Suprapubic skin (tissue), 4 donors: ENCODE data around the gene PPP2R1A. TPM values are rescaled to one million over a fixed set of nuclear protein-coding genes. Genes with fewer than 3 reads are reported as not detected.

ENCODE experiments used
- DNase-seq, 2 donors: peaks; one replicate each; pipeline ENCODE4 v3.0.0-alpha.2; 2019; ENCODE audit warnings: low spot score in 2 of 2
- H3K27ac ChIP-seq: fragments of 200-600 bp; sonication (generic); one replicate; pipeline ENCODE4 v1.5.1; 2019
- H3K27me3 ChIP-seq: fragments of 200-600 bp; sonication (generic); one replicate; pipeline ENCODE4 v1.5.1; 2019
- H3K36me3 ChIP-seq: fragments of 200-600 bp; sonication (generic); one replicate; pipeline ENCODE4 v1.5.1; 2019
- H3K4me1 ChIP-seq: fragments of 200-600 bp; sonication (generic); one replicate; pipeline ENCODE4 v1.5.1; 2019
- H3K4me3 ChIP-seq: fragments of 200-600 bp; sonication (generic); one replicate; pipeline ENCODE4 v1.5.1; 2019; ENCODE audit warnings: mild to moderate bottlenecking
- H3K9me3 ChIP-seq: fragments of 200-600 bp; sonication (generic); one replicate; pipeline ENCODE4 v1.5.1; 2019
- EP300 ChIP-seq: sonication (generic); formaldehyde crosslinking; IDR thresholded peaks from one replicate; pipeline ENCODE4 v1.6.1; 2017; ENCODE audit warnings: antibody characterized with exemption
- POLR2A ChIP-seq, 2 donors: fragments of 450-650 bp; IDR thresholded peaks; one replicate each; pipeline ENCODE4 v1.6.1; 2017; ENCODE audit warnings: antibody characterized with exemption in 2 of 2, mild to moderate bottlenecking in 2 of 2, moderate library complexity in 2 of 2
- POLR2AphosphoS5 ChIP-seq, 3 donors: sonication (generic); formaldehyde crosslinking; IDR thresholded peaks; one replicate each; pipeline ENCODE4 v1.6.1; 2017; ENCODE audit warnings: antibody characterized with exemption in 3 of 3
- WGBS: methylation state at CpG from one replicate; pipeline ENCODE4 v1.1.5; 2018; 5-methylcytosine and 5-hydroxymethylcytosine counted together
- total RNA-seq, 4 donors: library from RNA; depleted of rRNA; stranded (reverse); fragments of >200 nt; gene quantifications; one replicate each; pipeline ENCODE4 v1.1.0, GENCODE V29; 2016
- TF ChIP-seq, protein P1 (sequence below), 2 donors: fragments of 200-600 bp in 1 of 2; fragments of 450-650 bp in 1 of 2; sonication (generic) in 1 of 2; IDR thresholded peaks; one replicate each; pipeline ENCODE4 v1.5.1; 2016 to 2019; ENCODE audit warnings: antibody characterized with exemption in 2 of 2, mild to moderate bottlenecking in 1 of 2, moderate library complexity in 1 of 2

Gene PPP2R1A
- total RNA-seq, 4 donors from 2014 or later = 206 to 285 (median 217) TPM

DNA sequence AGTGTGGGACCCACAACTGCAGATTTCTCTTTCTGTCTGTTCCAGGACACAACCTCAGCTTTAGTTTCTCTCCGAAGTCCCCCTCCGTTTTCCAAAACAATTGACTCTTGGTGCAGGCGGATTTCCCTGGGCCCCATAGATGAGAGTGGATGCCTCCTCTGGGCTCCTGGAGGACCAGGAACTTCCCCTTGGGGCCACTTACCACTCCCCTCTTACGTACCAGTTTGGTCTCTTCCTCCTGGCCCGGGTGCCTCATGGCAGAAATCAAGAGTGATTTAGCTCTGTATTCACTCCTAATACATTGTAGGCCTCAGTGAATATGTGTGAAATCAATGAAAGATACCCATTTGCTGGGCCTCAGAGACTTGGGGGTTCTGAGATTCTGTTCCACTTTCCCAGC lies 34.4 kb downstream of the PPP2R1A start:
- Histone ChIP-seq H3K27me3 (no peaks in the 10 kb centered on the region), H3K36me3 (peaks cover 95% of the 10 kb centered on the region), H3K27ac (no peak overlapping the region), H3K4me1 (peaks cover 4% of the 10 kb centered on the region), H3K4me3 (no peak overlapping the region), H3K9me3 (no peaks in the 10 kb centered on the region)
- WGBS = 83% methylated on average over 5 of the region's 5 CpGs
- no peak for DNase-seq
- TF ChIP-seq POLR2A (IDR thresholded peaks at IDR 0.05) (no peak), EP300 (no peak), POLR2AphosphoS5 (IDR thresholded peaks at IDR 0.05) (no peak)
- TF ChIP-seq, protein P1, sequence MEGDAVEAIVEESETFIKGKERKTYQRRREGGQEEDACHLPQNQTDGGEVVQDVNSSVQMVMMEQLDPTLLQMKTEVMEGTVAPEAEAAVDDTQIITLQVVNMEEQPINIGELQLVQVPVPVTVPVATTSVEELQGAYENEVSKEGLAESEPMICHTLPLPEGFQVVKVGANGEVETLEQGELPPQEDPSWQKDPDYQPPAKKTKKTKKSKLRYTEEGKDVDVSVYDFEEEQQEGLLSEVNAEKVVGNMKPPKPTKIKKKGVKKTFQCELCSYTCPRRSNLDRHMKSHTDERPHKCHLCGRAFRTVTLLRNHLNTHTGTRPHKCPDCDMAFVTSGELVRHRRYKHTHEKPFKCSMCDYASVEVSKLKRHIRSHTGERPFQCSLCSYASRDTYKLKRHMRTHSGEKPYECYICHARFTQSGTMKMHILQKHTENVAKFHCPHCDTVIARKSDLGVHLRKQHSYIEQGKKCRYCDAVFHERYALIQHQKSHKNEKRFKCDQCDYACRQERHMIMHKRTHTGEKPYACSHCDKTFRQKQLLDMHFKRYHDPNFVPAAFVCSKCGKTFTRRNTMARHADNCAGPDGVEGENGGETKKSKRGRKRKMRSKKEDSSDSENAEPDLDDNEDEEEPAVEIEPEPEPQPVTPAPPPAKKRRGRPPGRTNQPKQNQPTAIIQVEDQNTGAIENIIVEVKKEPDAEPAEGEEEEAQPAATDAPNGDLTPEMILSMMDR (IDR thresholded peaks at IDR 0.05) = no peak

DNA sequence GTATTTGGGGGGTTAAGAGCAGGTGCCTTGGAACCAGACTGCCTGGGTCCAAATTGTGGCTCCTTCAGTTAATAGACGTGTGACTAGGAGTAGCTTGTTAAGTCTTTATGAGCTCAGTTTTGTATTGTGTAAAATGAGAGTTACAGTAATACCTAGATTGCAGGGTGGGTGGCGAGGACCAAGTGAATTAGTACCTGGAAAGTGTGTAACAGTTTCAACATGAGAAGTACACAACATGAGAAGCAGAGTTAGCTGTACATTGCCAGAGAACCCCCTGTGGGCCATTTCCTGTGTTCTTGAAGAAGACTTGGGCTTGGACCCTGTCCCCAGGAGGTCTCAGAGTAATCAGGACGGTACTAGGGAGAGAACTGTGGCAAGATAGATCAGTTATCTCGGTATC lies 36.8 kb downstream of the PPP2R1A start:
- TF ChIP-seq POLR2A (IDR thresholded peaks at IDR 0.05) (no peak), EP300 (no peak), POLR2AphosphoS5 (IDR thresholded peaks at IDR 0.05) (no peak)
- TF ChIP-seq, protein P1 (IDR thresholded peaks at IDR 0.05) = no peak
- no peak for DNase-seq
- peaks cover 74% of the 10 kb centered on the region for H3K36me3 ChIP-seq
- H3K27me3 ChIP-seq = no peaks in the 10 kb centered on the region
- H3K4me3 ChIP-seq = no peak overlapping the region
- peaks cover 5% of the 10 kb centered on the region for H3K4me1 ChIP-seq
- H3K9me3 ChIP-seq = no peaks in the 10 kb centered on the region
- WGBS = 91% methylated on average over 4 of the region's 4 CpGs
- H3K27ac ChIP-seq = no peak overlapping the region

DNA sequence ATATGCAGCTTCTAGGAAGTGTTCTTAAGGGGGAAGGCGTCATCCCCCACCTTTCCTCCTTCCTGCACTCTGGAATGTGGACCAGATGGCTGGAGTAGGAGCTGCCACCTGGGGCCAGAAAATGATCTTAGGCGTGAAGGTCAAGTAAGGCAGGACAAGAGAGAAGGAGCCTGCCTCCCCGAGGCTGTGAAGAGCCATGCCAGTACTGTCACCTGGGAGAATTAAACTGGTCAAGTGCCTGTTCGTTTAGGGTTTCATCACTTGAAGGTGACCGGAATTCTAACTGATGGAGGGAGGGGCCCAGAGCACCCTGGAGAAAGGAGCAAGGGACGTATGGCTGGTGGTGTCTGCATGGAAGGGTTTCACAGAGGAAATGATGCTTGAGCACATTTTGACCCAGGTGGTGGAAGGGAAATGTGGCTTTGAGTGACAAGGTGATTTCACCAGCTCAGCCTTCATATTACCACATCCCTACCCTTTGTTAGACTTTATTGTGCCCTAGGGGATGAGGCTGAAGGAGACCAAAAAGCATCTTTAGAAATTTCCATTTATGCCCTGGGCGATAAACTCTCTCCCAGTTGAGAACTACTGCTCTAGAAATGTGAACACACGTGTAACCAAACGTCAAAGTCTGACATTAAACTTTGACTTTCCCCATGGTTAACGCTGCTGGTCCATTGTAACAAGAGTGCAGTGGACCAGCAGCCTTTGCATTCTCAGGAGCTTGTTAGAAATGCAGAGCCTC lies 37.5 kb downstream of the PPP2R1A start:
- Histone ChIP-seq H3K9me3 (no peaks in the 10 kb centered on the region), H3K27ac (no peak overlapping the region), H3K27me3 (no peaks in the 10 kb centered on the region), H3K36me3 (peaks cover 66% of the 10 kb centered on the region), H3K4me1 (peaks cover 5% of the 10 kb centered on the region), H3K4me3 (no peak overlapping the region)
- TF ChIP-seq, protein P1 (IDR thresholded peaks at IDR 0.05) = no peak
- TF ChIP-seq EP300 = no peak
- no peak for TF ChIP-seq POLR2A (IDR thresholded peaks at IDR 0.05)
- no peak for TF ChIP-seq POLR2AphosphoS5 (IDR thresholded peaks at IDR 0.05)
- DNase-seq = no peak
- WGBS = 82% methylated on average over 10 of the region's 10 CpGs

DNA sequence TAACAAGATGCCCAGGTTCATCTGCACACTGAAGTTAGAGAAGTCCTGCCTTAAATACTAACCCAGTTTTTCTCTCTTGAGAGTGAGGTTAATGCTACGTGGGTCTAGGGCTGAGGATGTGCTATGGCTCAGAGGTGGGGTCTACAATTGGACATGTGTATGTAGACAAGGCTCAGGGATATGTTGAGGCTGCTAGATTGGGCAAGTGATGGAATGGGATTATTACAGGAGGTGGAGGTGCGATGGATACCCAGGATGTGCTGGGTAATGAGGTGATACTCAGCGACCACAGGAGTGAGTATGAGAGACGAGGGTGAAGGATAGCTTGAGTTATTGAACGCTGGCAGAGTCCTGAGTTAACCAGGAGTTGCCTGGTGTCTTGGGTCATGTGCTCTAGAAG lies 38.1 kb downstream of the PPP2R1A start:
- TF ChIP-seq POLR2AphosphoS5 (IDR thresholded peaks at IDR 0.05) (no peak), POLR2A (IDR thresholded peaks at IDR 0.05) (no peak), EP300 (no peak)
- TF ChIP-seq, protein P1 (IDR thresholded peaks at IDR 0.05) = no peak
- no peak overlapping the region for H3K27ac ChIP-seq
- H3K4me3 ChIP-seq = no peak overlapping the region
- peaks cover 5% of the 10 kb centered on the region for H3K4me1 ChIP-seq
- H3K36me3 ChIP-seq = peaks cover 60% of the 10 kb centered on the region
- no peaks in the 10 kb centered on the region for H3K9me3 ChIP-seq
- WGBS = 86% methylated on average over 5 of the region's 5 CpGs
- DNase-seq = no peak
- no peaks in the 10 kb centered on the region for H3K27me3 ChIP-seq

DNA sequence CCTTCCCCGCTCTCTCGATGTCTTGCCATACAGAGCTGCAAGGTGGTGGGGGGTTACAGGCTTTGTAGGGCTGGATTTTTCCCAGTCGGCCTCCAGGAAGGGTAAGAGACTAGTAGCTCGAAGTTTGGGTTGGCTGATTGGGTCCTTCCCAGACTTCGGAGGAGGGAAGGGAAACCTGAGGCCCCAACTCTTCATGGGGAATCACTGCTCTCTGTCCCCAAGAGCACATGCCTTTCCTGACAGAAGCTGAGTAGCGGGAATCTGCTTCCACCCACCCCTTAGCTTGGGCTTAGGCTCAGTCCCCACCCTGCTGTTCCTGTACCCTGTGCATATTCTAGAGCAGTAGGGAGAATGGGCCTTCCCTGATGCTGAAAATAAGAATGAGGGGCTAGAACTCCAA lies 39.7 kb downstream of the PPP2R1A start:
- Histone ChIP-seq H3K9me3 (no peaks in the 10 kb centered on the region), H3K27ac (no peak overlapping the region), H3K36me3 (peaks cover 45% of the 10 kb centered on the region), H3K4me1 (peaks cover 5% of the 10 kb centered on the region), H3K27me3 (no peaks in the 10 kb centered on the region), H3K4me3 (no peak overlapping the region)
- no peak for TF ChIP-seq POLR2AphosphoS5 (IDR thresholded peaks at IDR 0.05)
- TF ChIP-seq, protein P1 (IDR thresholded peaks at IDR 0.05) = no peak
- no peak for TF ChIP-seq POLR2A (IDR thresholded peaks at IDR 0.05)
- no peak for TF ChIP-seq EP300
- no peak for DNase-seq
- 84% methylated on average over 6 of the region's 6 CpGs for WGBS
